Activated T-cell treated with anti-CD3 and anti-CD28 coated beads, Interleukin-2, amount 50 U/mL, for 72 hours (primary cell): ENCODE measurements around the gene TRAK2. TPM values are rescaled to one million over a fixed set of nuclear protein-coding genes. Genes with fewer than 3 reads are reported as not detected.
"Not testable (repeated sequence)": the region's sequence is repeated elsewhere in the genome, so short reads cannot be mapped to it uniquely, and the experiment has no call there.

Experiments
- ATAC-seq, 2 donors: fragments of 150-1000 bp; cut with Tn5 transposase; replicated peaks in 1 of 2; 2 replicates each; pipeline ENCODE4 v1.10.0; 2021; ENCODE audit warnings: moderate library complexity in 2 of 2, mild to moderate bottlenecking in 1 of 2
- DNase-seq, 2 donors: peaks; one replicate each; pipeline ENCODE4 v3.0.0; 2021 to 2022; ENCODE audit warnings: mixed read lengths in 1 of 2
- H3K27ac Mint-ChIP-seq: one replicate; pipeline ENCODE4 v1.8.0; 2022; ENCODE audit warnings: mild to moderate bottlenecking, moderate library complexity, mixed read lengths
- H3K27me3 Mint-ChIP-seq: one replicate; pipeline ENCODE4 v1.8.0; 2022; ENCODE audit warnings: low read depth, mixed read lengths
- H3K36me3 Mint-ChIP-seq, 2 donors: one replicate each; pipeline ENCODE4 v1.8.0; 2022; ENCODE audit warnings: mixed read lengths in 2 of 2, mild to moderate bottlenecking in 1 of 2; ENCODE audit not compliant: insufficient read depth in 2 of 2
- H3K4me1 Mint-ChIP-seq: one replicate; pipeline ENCODE4 v1.8.0; 2022; ENCODE audit warnings: low read depth, mixed read lengths
- H3K4me3 Mint-ChIP-seq, 2 donors: one replicate each; pipeline ENCODE4 v1.8.0; 2022; ENCODE audit warnings: mild to moderate bottlenecking in 2 of 2, mixed read lengths in 2 of 2, moderate library complexity in 2 of 2
- H3K9me3 Mint-ChIP-seq, 2 donors: one replicate each; pipeline ENCODE4 v1.8.0; 2022; ENCODE audit warnings: mixed read lengths in 2 of 2
- total RNA-seq, 2 donors: library from RNA; stranded (reverse); gene quantifications; one replicate each; pipeline ENCODE4 v1.2.3, GENCODE V29; 2022

The TRAK2 gene
- total RNA-seq, 2 donors from 2014 or later = 20.8 to 22.1 TPM

GRCh38 chr2:201441409-201441808, 9.8 kb downstream of the TRAK2 start:
- no peaks in the 10 kb centered on the region for H3K27me3 Mint-ChIP-seq
- no peak overlapping the region for H3K27ac Mint-ChIP-seq
- no peak for DNase-seq
- H3K4me3 Mint-ChIP-seq = no peak overlapping the region
- no peaks in the 10 kb centered on the region for H3K9me3 Mint-ChIP-seq
- H3K4me1 Mint-ChIP-seq = peaks cover 17% of the 10 kb centered on the region
- H3K36me3 Mint-ChIP-seq = peaks cover 1 to 3% of the 10 kb centered on the region in 2 donors
- ATAC-seq = no peak

- Mint-ChIP-seq H3K4me3 (no peak overlapping the region), H3K36me3 (peaks cover 1 to 3% of the 10 kb centered on the region in 2 donors), H3K4me1 (peaks cover 4% of the 10 kb centered on the region), H3K27me3 (no peaks in the 10 kb centered on the region), H3K9me3 (no peaks in the 10 kb centered on the region), H3K27ac (peak overlapping the region; percentile 31)
- DNase-seq = no peak
- ATAC-seq = no peak
These were observed 11.1 kb downstream of the TRAK2 start for GRCh38 chr2:201440182-201440581.

GRCh38 chr2:201439336-201439922, 11.8 kb downstream of the TRAK2 start:
- not testable (repeated sequence) for ATAC-seq, H3K4me1 Mint-ChIP-seq, H3K36me3 Mint-ChIP-seq, H3K4me3 Mint-ChIP-seq, H3K9me3 Mint-ChIP-seq, H3K27ac Mint-ChIP-seq, DNase-seq, H3K27me3 Mint-ChIP-seq

GRCh38 chr2:201436141-201436540, 15.1 kb downstream of the TRAK2 start:
- peaks cover 3 to 4% of the 10 kb centered on the region in 2 donors for H3K36me3 Mint-ChIP-seq
- no peaks in the 10 kb centered on the region for H3K27me3 Mint-ChIP-seq
- peaks cover 30% of the 10 kb centered on the region for H3K4me1 Mint-ChIP-seq
- peaks cover 0 to 2% of the 10 kb centered on the region in 2 donors for H3K9me3 Mint-ChIP-seq
- H3K27ac Mint-ChIP-seq = no peak overlapping the region
- no peak overlapping the region for H3K4me3 Mint-ChIP-seq
- no peak for ATAC-seq
- no peak for DNase-seq

GRCh38 chr2:201433394-201433995, 17.8 kb downstream of the TRAK2 start:
- Mint-ChIP-seq H3K27me3 (no peaks in the 10 kb centered on the region), H3K27ac (peak overlapping the region; percentile 70), H3K4me3 (peak overlapping the region in 1 of 2 donors; percentile 39), H3K9me3 (peaks cover 4 to 7% of the 10 kb centered on the region in 2 donors), H3K4me1 (peaks cover 45% of the 10 kb centered on the region), H3K36me3 (peaks cover 12 to 23% of the 10 kb centered on the region in 2 donors)
- no peak for ATAC-seq
- no peak for DNase-seq

GRCh38 chr2:201432621-201433393, 18.5 kb downstream of the TRAK2 start:
- H3K36me3 Mint-ChIP-seq = peaks cover 14 to 25% of the 10 kb centered on the region in 2 donors
- DNase-seq = no peak
- H3K4me3 Mint-ChIP-seq = peak overlapping the region in 1 of 2 donors; percentile 81
- ATAC-seq = no peak
- H3K27ac Mint-ChIP-seq = peak overlapping the region; percentile 89
- peaks cover 4 to 11% of the 10 kb centered on the region in 2 donors for H3K9me3 Mint-ChIP-seq
- H3K27me3 Mint-ChIP-seq = no peaks in the 10 kb centered on the region
- peaks cover 45% of the 10 kb centered on the region for H3K4me1 Mint-ChIP-seq

- ATAC-seq = peak; percentile 99 to 100
- peaks cover 4 to 12% of the 10 kb centered on the region in 2 donors for H3K9me3 Mint-ChIP-seq
- H3K27me3 Mint-ChIP-seq = no peaks in the 10 kb centered on the region
- H3K4me1 Mint-ChIP-seq = peaks cover 45% of the 10 kb centered on the region
- H3K4me3 Mint-ChIP-seq = peak overlapping the region; percentile 73 to 81
- DNase-seq = no peak
- H3K36me3 Mint-ChIP-seq = peaks cover 14 to 27% of the 10 kb centered on the region in 2 donors
- peak overlapping the region; percentile 89 for H3K27ac Mint-ChIP-seq
These were observed 19.1 kb downstream of the TRAK2 start for GRCh38 chr2:201432038-201432620.

GRCh38 chr2:201430839-201431238, 20.4 kb downstream of the TRAK2 start:
- Mint-ChIP-seq H3K4me1 (peaks cover 45% of the 10 kb centered on the region), H3K27ac (no peak overlapping the region), H3K27me3 (no peaks in the 10 kb centered on the region), H3K9me3 (peaks cover 4 to 12% of the 10 kb centered on the region in 2 donors), H3K36me3 (peaks cover 14 to 27% of the 10 kb centered on the region in 2 donors), H3K4me3 (no peak overlapping the region)
- no peak for DNase-seq
- no peak for ATAC-seq

- H3K4me3 Mint-ChIP-seq, H3K27me3 Mint-ChIP-seq, DNase-seq, H3K27ac Mint-ChIP-seq, ATAC-seq: not testable (repeated sequence)
- Mint-ChIP-seq H3K36me3 (peaks cover 14 to 27% of the 10 kb centered on the region in 2 donors), H3K4me1 (peaks cover 45% of the 10 kb centered on the region), H3K9me3 (peaks cover 4 to 12% of the 10 kb centered on the region in 2 donors)
These were observed 20.9 kb downstream of the TRAK2 start for GRCh38 chr2:201430322-201430721.

GRCh38 chr2:201429835-201430234, 21.4 kb downstream of the TRAK2 start:
- peaks cover 14 to 27% of the 10 kb centered on the region in 2 donors for H3K36me3 Mint-ChIP-seq
- not testable (repeated sequence) for H3K27me3 Mint-ChIP-seq, H3K4me3 Mint-ChIP-seq, H3K27ac Mint-ChIP-seq, ATAC-seq, DNase-seq
- H3K9me3 Mint-ChIP-seq = peaks cover 4 to 12% of the 10 kb centered on the region in 2 donors
- H3K4me1 Mint-ChIP-seq = peaks cover 47% of the 10 kb centered on the region

- DNase-seq, H3K27me3 Mint-ChIP-seq, H3K27ac Mint-ChIP-seq, ATAC-seq, H3K4me3 Mint-ChIP-seq: not testable (repeated sequence)
- peaks cover 49% of the 10 kb centered on the region for H3K4me1 Mint-ChIP-seq
- peaks cover 4 to 12% of the 10 kb centered on the region in 2 donors for H3K9me3 Mint-ChIP-seq
- peaks cover 14 to 27% of the 10 kb centered on the region in 2 donors for H3K36me3 Mint-ChIP-seq
These were observed 22.9 kb downstream of the TRAK2 start for GRCh38 chr2:201428366-201428765.

GRCh38 chr2:201425952-201426351, 25.3 kb downstream of the TRAK2 start:
- no peaks in the 10 kb centered on the region for H3K27me3 Mint-ChIP-seq
- no peak overlapping the region for H3K27ac Mint-ChIP-seq
- peaks cover 11 to 25% of the 10 kb centered on the region in 2 donors for H3K36me3 Mint-ChIP-seq

More at GRCh38 chr2:201425952-201426351, 25.3 kb downstream of the TRAK2 start:
- Mint-ChIP-seq H3K4me1 (peaks cover 41% of the 10 kb centered on the region), H3K9me3 (peaks cover 4 to 11% of the 10 kb centered on the region in 2 donors), H3K4me3 (no peak overlapping the region)
- ATAC-seq = no peak
- no peak for DNase-seq
